ENCODE results near the gene CFAP65.

CFAP65 gene

DNA sequence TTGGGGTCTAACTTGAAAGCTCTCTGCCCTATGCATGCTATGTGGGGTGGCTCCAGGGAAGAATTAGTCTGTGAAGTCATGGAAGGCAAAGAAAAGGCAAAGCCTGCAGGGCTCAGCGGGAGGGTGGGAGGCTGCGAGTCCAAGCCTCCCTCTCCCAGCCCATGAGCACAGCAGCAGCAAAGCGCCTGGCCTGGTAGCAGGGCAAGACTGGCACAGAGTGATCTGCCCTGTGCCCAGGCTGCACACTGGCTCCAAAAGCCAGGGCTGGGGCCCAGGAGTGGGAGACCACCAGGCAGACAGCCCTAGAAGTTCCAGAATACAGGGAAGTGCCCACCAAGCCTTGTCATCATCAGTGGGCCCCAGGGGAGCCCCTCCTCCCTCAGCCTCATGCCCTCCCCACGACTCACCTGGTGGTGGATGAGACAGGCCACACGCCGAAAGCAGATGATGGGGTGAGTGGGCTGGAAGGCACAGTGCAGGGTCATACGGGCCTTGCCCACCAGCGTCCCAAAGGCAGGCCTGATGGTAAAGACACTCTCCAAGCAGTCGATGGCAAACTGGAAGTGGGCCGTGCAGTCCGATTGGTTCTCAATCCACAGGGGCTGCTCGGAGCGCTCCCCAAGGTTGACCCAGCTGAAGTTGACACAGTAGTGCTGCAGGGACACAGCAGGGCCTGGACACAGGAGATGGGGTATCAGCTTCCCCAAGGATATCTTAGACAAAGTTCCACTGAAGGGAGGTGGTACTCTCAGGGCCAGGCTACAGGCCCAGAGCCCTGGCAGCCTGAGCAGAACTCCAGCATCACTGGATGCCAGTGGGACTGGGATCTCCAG is 12.1 kb downstream of the CFAP65 start:
- no peak overlapping the region for H3K4me3 ChIP-seq (ENCODE audit: control insufficient read depth, low read depth, low read length)

DNA sequence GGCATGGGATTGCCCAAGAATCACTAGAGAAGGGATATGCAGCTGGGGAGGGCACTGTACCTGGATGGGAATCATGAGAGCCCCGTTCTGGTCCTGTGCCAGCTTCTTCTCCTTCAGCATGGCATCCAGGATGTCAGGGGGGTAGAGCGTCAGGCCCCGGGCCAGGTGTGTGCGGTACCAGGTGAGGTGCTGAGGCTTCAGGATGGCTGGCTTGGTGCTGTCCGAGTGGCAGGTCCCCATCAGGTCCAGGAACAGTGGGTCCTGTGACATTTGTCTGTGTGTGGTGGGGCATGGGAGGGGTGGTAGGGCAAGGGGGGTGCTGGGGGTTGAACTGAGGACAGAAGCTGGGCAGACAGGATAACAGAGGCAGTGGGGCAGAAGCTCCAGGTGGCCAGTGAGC is 13.2 kb downstream of the CFAP65 start:
- no peak overlapping the region for H3K4me3 ChIP-seq (ENCODE audit: control insufficient read depth, low read depth, low read length)
- TF ChIP-seq, protein P1, sequence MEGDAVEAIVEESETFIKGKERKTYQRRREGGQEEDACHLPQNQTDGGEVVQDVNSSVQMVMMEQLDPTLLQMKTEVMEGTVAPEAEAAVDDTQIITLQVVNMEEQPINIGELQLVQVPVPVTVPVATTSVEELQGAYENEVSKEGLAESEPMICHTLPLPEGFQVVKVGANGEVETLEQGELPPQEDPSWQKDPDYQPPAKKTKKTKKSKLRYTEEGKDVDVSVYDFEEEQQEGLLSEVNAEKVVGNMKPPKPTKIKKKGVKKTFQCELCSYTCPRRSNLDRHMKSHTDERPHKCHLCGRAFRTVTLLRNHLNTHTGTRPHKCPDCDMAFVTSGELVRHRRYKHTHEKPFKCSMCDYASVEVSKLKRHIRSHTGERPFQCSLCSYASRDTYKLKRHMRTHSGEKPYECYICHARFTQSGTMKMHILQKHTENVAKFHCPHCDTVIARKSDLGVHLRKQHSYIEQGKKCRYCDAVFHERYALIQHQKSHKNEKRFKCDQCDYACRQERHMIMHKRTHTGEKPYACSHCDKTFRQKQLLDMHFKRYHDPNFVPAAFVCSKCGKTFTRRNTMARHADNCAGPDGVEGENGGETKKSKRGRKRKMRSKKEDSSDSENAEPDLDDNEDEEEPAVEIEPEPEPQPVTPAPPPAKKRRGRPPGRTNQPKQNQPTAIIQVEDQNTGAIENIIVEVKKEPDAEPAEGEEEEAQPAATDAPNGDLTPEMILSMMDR (conservative IDR thresholded peaks at IDR 0.05; ENCODE audit: control insufficient read depth, insufficient read depth, low read depth, low read length), result no peak
- no peak for DNase-seq (ENCODE audit: low read depth)

More for the DNA sequence above, 12.1 kb downstream of the CFAP65 start:
- DNase-seq (ENCODE audit: low read depth), result no peak
- TF ChIP-seq, protein P1 (conservative IDR thresholded peaks at IDR 0.05; ENCODE audit: control insufficient read depth, insufficient read depth, low read depth, low read length), result no peak

DNA sequence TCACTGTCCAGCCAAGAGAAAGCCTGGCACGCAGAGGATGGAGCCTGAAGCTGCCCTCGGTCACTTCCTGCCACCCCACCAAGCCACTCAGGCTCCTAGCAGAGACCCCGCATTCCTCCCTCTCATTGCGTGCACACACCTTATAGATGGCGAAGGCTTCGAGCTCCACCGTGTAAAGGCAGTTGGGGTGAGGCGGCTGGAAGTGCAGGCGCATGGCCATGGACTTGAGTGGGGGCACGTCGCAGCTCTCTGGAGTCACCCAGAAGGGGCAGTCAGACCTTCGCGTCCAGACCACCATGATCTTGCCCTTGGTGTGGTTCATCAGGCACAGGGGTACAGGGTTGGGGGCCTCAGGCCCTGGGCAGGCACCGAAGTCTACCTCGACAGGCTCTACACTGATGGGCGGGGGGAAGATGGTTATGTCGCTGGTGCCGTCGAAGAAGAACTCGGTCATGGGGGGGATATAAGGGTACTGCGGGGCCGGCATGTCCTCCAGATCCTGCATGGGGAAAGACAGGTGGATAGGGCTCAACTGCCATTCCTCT is 13.7 kb downstream of the CFAP65 start:
- no peak overlapping the region for H3K4me3 ChIP-seq (ENCODE audit: control insufficient read depth, low read depth, low read length)
- TF ChIP-seq, protein P1 (conservative IDR thresholded peaks at IDR 0.05; ENCODE audit: control insufficient read depth, insufficient read depth, low read depth, low read length), result no peak
- DNase-seq (ENCODE audit: low read depth), result no peak

DNA sequence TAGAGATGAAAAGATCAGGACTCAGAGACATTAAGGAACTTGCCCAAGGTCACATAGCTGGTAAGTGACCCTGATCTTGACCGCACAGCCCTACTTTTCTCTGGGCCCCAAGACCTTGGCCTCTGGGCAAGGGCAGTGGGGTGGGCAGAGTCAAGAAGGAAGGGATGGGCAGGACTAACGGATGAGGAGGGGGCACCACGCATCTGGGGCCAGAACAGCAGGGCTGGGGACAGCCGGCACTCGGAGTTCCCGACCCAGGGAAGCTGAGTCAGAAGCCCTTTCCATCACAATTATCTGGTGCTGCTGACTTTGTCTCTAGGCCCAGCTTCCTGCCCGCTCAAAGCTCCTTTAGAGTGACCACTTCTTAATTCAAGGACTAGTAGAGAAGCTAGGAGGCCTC is 14.4 kb downstream of the CFAP65 start:
- TF ChIP-seq, protein P1 (conservative IDR thresholded peaks at IDR 0.05; ENCODE audit: control insufficient read depth, insufficient read depth, low read depth, low read length), result no peak
- H3K4me3 ChIP-seq (ENCODE audit: control insufficient read depth, low read depth, low read length), result no peak overlapping the region
- DNase-seq (ENCODE audit: low read depth), result no peak

DNA sequence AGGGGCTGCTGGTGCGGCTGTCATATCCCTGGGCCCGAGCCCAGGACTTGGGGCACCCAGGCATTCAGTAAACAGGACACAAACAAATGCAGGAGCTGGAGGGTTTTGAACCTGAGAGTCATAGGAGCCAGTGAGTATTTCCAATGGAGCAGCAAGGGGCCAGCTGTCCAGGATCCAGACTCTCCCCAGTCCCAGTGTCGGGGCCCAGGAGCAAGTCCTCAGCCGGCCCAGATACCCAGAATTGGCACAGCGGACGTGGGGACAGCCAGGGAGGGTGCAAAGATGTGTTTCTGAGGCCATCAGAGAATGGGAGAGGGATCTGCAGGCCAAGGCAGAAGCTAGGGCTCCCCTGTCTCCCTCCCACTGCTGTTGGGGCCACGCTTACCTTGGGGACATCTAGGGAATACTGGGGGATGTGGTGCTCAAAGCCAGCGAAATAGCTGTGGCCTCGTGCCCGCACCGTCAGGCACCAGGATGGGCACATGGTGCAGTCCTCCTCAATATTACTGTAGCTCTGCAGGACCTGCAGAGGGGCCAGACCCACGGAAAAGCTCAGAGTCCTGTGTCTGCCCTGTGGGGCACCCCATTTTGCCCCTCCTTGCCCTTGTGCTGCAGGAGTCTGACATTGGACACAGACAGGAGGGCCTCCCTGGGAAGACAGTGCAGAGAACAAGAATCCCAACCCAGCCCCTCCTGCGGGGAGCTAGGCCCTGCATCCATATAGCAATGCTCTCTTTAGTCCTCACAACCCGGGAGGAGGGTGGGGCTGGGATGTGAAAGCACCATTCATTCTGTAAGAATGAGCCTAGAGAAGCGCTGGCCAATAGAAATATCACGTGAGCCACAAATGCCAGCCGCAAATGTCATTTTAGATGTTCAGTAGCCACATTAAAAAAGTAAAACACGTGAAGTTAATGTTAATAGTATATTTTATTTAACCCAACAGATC is 15.4 kb downstream of the CFAP65 start:
- no peak overlapping the region for H3K4me3 ChIP-seq (ENCODE audit: control insufficient read depth, low read depth, low read length)
- TF ChIP-seq, protein P1 (conservative IDR thresholded peaks at IDR 0.05; ENCODE audit: control insufficient read depth, insufficient read depth, low read depth, low read length), result no peak
- no peak for DNase-seq (ENCODE audit: low read depth)

DNA sequence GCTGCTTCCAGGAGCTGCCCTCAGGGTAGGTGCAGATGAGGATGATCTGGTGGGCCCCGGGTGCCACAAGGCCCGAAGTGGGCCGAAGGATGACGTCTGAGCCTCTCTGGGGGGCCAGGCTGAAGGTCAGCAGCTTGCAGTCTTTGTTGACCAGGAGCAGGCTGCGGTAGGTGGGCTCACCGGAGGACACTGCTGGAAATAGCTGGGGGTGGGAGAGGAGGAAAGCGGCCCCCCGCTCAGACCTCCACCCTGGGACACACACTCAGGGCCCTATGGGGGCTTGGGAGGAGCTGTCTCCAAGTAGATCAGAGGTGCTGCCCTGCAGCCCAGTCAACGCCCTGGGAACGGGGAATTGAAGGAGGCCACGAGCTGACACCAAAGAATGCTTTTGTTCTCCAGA is 17.3 kb downstream of the CFAP65 start:
- TF ChIP-seq, protein P1 (conservative IDR thresholded peaks at IDR 0.05; ENCODE audit: control insufficient read depth, insufficient read depth, low read depth, low read length), result no peak
- DNase-seq (ENCODE audit: low read depth), result no peak
- no peak overlapping the region for H3K4me3 ChIP-seq (ENCODE audit: control insufficient read depth, low read depth, low read length)
